ENCODE results near the gene LAMTOR5. TPM values are rescaled to one million over a fixed set of nuclear protein-coding genes. Genes with fewer than 3 reads are reported as not detected.
"Not testable (repeated sequence)": the region's sequence is repeated elsewhere in the genome, so short reads cannot be mapped to it uniquely, and the experiment has no call there.

Gene LAMTOR5
- polyA plus RNA-seq, 1 of the 3 experiments (the other 2 are of a cell fraction), result 442 TPM

DNA sequence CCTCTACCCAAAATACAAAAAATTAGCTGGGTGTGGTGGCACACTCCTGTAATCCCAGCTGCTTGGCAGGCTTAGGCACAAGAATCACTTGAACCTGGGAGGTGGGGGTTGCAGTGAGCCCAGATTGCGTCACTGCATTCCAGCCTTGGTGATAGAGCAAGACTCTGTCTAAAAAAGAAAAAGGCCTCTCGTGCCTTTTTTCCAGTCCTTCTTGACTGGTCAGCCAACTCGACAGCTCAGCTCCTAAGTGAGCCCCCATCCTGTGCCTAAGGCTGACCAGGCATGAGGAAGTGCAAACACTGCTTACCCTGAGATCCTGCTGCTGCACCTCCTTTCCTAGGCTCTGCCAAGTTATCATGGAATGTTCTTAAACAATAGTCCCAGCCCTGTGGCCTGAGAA, 33.4 kb upstream of the LAMTOR5 start (continued):
- TF ChIP-seq RXRA (IDR thresholded peaks at IDR 0.05; ENCODE audit: borderline replicate concordance, low read depth) (no peak), RAD21 (IDR thresholded peaks at IDR 0.05; ENCODE audit: low read length) (no peak), POLR2AphosphoS5 (IDR thresholded peaks at IDR 0.05; ENCODE audit: low read depth, low read length) (no peak), ELF1 (IDR thresholded peaks at IDR 0.05) (no peak), SMC3 (IDR thresholded peaks at IDR 0.05; ENCODE audit: low read depth, low read length) (no peak), FOXM1 (IDR thresholded peaks at IDR 0.05; ENCODE audit: low read depth) (no peak), RCOR1 (IDR thresholded peaks at IDR 0.05; ENCODE audit: low read length) (no peak), EZH2phosphoT487 (IDR thresholded peaks at IDR 0.05; ENCODE audit: borderline replicate concordance, low read depth) (no peak)
- TF ChIP-seq, protein P1, sequence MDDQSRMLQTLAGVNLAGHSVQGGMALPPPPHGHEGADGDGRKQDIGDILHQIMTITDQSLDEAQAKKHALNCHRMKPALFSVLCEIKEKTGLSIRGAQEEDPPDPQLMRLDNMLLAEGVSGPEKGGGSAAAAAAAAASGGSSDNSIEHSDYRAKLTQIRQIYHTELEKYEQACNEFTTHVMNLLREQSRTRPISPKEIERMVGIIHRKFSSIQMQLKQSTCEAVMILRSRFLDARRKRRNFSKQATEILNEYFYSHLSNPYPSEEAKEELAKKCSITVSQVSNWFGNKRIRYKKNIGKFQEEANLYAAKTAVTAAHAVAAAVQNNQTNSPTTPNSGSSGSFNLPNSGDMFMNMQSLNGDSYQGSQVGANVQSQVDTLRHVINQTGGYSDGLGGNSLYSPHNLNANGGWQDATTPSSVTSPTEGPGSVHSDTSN (IDR thresholded peaks at IDR 0.05), result no peak

GRCh38 chr1:110439873-110440272, 32.4 kb upstream of the LAMTOR5 start:
- H3K4me1 ChIP-seq (ENCODE audit: control insufficient read depth in 1 of 2, insufficient read depth in 2 of 2, low read depth in 1 of 2, low read length in 1 of 2); H3K36me3 ChIP-seq (replicated peaks in 1 of 2; ENCODE audit: control insufficient read depth in 1 of 2, insufficient read depth in 2 of 2, low read length in 1 of 2); H3K4me2 ChIP-seq; H3F3A ChIP-seq (replicated peaks; ENCODE audit: insufficient read depth); H3K4me3 ChIP-seq (ENCODE audit: low read depth in 2 of 2, low read length in 1 of 2); H3K79me2 ChIP-seq (ENCODE audit: insufficient read depth); H3K9ac ChIP-seq; H4K20me1 ChIP-seq (ENCODE audit: insufficient read depth); POLR2A ChIA-PET; DNase-seq; H3K9me2 ChIP-seq; H3K27ac ChIP-seq (ENCODE audit: low read depth in 2 of 2, low read length in 1 of 2); H2AFZ ChIP-seq (ENCODE audit: low read depth); H3K9me3 ChIP-seq: not testable (repeated sequence)
- peaks cover 19% of the 10 kb centered on the region; the same call in 1 of the 2 replicates for H3K27me3 ChIP-seq (ENCODE audit: insufficient read depth)
- WGBS (ENCODE audit: low lambda C conversion rate), result 80% methylated on average over 3 of the region's 3 CpGs
- CTCF ChIA-PET, result interaction anchor here (2.4 to 4.0 kb wide), 3 partner anchors 20 to 56 kb away, joined by 13 to 19 read pairs (median 15); no protein-coding TSS in a partner anchor

DNA sequence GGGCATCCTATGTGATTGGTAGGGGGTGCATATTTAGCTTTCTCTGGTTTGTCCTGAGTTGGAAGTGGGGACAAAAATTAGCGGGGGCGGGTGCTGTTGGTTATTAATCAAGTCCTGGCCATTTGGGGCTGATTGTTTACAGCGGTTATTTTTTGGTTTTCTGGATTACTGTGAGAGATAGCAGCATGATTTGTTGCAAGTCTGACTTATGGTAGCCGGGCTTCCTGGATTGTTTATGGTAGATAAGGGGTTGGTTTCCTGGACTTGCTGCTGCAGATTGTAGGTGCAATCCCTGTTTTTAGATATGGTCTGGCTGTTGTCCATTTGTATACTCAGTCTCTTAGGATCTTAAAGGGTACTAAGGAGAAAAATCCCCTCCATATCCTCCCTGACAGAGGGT, 31.4 kb upstream of the LAMTOR5 start:
- 63% methylated on average over 4 of the region's 4 CpGs for WGBS (ENCODE audit: low lambda C conversion rate)
- H3F3A ChIP-seq (replicated peaks; ENCODE audit: insufficient read depth), result no peaks in the 10 kb centered on the region
- H3K4me1 ChIP-seq (ENCODE audit: control insufficient read depth in 1 of 2, insufficient read depth in 2 of 2, low read depth in 1 of 2, low read length in 1 of 2), result no peaks in the 10 kb centered on the region; a peak in 1 of 4 replicates
- peaks cover 29% of the 10 kb centered on the region; the same call in 1 of the 2 replicates for H3K27me3 ChIP-seq (ENCODE audit: insufficient read depth)
- H3K9me3 ChIP-seq, result no peaks in the 10 kb centered on the region
- no peak for DNase-seq
- no peaks in the 10 kb centered on the region for H3K79me2 ChIP-seq (ENCODE audit: insufficient read depth)
- TF ChIP-seq EP300 (IDR thresholded peaks at IDR 0.05; ENCODE audit: borderline replicate concordance in 1 of 2, low read depth in 1 of 2, low read length in 1 of 2) (no peak), POLR2AphosphoS5 (IDR thresholded peaks at IDR 0.05; ENCODE audit: low read depth, low read length) (no peak), FOSL2 (IDR thresholded peaks at IDR 0.05; ENCODE audit: borderline replicate concordance, low read depth) (no peak), FOXJ3 (CRISPR knock-in tag; IDR thresholded peaks at IDR 0.05) (no peak), RAD21 (IDR thresholded peaks at IDR 0.05; ENCODE audit: low read length) (no peak), CHD2 (IDR thresholded peaks at IDR 0.05; ENCODE audit: low read length, partially characterized antibody) (no peak), EZH2phosphoT487 (IDR thresholded peaks at IDR 0.05; ENCODE audit: borderline replicate concordance, low read depth) (no peak)
- TF ChIP-seq, protein P2, sequence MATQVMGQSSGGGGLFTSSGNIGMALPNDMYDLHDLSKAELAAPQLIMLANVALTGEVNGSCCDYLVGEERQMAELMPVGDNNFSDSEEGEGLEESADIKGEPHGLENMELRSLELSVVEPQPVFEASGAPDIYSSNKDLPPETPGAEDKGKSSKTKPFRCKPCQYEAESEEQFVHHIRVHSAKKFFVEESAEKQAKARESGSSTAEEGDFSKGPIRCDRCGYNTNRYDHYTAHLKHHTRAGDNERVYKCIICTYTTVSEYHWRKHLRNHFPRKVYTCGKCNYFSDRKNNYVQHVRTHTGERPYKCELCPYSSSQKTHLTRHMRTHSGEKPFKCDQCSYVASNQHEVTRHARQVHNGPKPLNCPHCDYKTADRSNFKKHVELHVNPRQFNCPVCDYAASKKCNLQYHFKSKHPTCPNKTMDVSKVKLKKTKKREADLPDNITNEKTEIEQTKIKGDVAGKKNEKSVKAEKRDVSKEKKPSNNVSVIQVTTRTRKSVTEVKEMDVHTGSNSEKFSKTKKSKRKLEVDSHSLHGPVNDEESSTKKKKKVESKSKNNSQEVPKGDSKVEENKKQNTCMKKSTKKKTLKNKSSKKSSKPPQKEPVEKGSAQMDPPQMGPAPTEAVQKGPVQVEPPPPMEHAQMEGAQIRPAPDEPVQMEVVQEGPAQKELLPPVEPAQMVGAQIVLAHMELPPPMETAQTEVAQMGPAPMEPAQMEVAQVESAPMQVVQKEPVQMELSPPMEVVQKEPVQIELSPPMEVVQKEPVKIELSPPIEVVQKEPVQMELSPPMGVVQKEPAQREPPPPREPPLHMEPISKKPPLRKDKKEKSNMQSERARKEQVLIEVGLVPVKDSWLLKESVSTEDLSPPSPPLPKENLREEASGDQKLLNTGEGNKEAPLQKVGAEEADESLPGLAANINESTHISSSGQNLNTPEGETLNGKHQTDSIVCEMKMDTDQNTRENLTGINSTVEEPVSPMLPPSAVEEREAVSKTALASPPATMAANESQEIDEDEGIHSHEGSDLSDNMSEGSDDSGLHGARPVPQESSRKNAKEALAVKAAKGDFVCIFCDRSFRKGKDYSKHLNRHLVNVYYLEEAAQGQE (IDR thresholded peaks at IDR 0.05; ENCODE audit: low read depth, low read length), result no peak
- TF ChIP-seq, protein P3, sequence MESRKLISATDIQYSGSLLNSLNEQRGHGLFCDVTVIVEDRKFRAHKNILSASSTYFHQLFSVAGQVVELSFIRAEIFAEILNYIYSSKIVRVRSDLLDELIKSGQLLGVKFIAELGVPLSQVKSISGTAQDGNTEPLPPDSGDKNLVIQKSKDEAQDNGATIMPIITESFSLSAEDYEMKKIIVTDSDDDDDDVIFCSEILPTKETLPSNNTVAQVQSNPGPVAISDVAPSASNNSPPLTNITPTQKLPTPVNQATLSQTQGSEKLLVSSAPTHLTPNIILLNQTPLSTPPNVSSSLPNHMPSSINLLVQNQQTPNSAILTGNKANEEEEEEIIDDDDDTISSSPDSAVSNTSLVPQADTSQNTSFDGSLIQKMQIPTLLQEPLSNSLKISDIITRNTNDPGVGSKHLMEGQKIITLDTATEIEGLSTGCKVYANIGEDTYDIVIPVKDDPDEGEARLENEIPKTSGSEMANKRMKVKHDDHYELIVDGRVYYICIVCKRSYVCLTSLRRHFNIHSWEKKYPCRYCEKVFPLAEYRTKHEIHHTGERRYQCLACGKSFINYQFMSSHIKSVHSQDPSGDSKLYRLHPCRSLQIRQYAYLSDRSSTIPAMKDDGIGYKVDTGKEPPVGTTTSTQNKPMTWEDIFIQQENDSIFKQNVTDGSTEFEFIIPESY (IDR thresholded peaks at IDR 0.05; ENCODE audit: borderline replicate concordance, low read depth), result no peak
- TF ChIP-seq, protein P4, sequence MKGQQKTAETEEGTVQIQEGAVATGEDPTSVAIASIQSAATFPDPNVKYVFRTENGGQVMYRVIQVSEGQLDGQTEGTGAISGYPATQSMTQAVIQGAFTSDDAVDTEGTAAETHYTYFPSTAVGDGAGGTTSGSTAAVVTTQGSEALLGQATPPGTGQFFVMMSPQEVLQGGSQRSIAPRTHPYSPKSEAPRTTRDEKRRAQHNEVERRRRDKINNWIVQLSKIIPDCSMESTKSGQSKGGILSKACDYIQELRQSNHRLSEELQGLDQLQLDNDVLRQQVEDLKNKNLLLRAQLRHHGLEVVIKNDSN (IDR thresholded peaks at IDR 0.05; ENCODE audit: borderline replicate concordance, low read depth), result no peak
- no peak overlapping the region for H3K27ac ChIP-seq (ENCODE audit: low read depth in 2 of 2, low read length in 1 of 2)
- no peak overlapping the region for H3K4me2 ChIP-seq
- H3K4me3 ChIP-seq (ENCODE audit: low read depth in 2 of 2, low read length in 1 of 2), result no peak overlapping the region
- no peaks in the 10 kb centered on the region for H4K20me1 ChIP-seq (ENCODE audit: insufficient read depth)
- no peaks in the 10 kb centered on the region for H3K9me2 ChIP-seq
- H3K9ac ChIP-seq, result no peak overlapping the region
- POLR2A ChIA-PET, result no interaction called here
- CTCF ChIA-PET, result interaction anchor here (1.0 to 4.0 kb wide), 7 partner anchors 13 to 236 kb away, joined by 3 to 19 read pairs (median 7); no protein-coding TSS in a partner anchor
- H2AFZ ChIP-seq (ENCODE audit: low read depth), result no peak overlapping the region
- no peaks in the 10 kb centered on the region for H3K36me3 ChIP-seq (replicated peaks in 1 of 2; ENCODE audit: control insufficient read depth in 1 of 2, insufficient read depth in 2 of 2, low read length in 1 of 2)
